Kidney (tissue), 14 donors: Measurements from ENCODE around the gene CAMKMT. TPM values are rescaled to one million over a fixed set of nuclear protein-coding genes. Genes with fewer than 3 reads are reported as not detected.

ENCODE experiments used
- DNase-seq, 5 donors: peaks; one replicate each; pipeline ENCODE4 v3.0.0-alpha.2; 2013 to 2020
- FAIRE-seq: peaks from 2 replicates; lab custom pipeline; 2012; peaks lifted over from hg19 to GRCh38; lab: Jason Lieb, UNC
- H3K27ac ChIP-seq, 2 donors: one replicate each; pipeline ENCODE4 v1.7.0; 2013; ENCODE audit warnings: low read depth in 2 of 2, low read length in 2 of 2, inconsistent platforms in 1 of 2
- H3K27me3 ChIP-seq: one replicate; pipeline ENCODE4 v1.7.1; 2013; ENCODE audit warnings: low read length, inconsistent platforms; ENCODE audit not compliant: control insufficient read depth, insufficient read depth
- H3K36me3 ChIP-seq, 3 donors: one replicate each; pipeline versions ENCODE4 v1.7.0 to v1.7.1; 2013; ENCODE audit warnings: low read length in 3 of 3, control low read depth in 1 of 3, inconsistent platforms in 1 of 3; ENCODE audit not compliant: insufficient read depth in 3 of 3, control insufficient read depth in 2 of 3
- H3K4me1 ChIP-seq, 3 donors: one replicate each; pipeline versions ENCODE4 v1.7.0 to v1.7.1; 2013; ENCODE audit warnings: low read length in 3 of 3, inconsistent platforms in 1 of 3, low read depth in 1 of 3; ENCODE audit not compliant: control insufficient read depth in 2 of 3, insufficient read depth in 2 of 3
- H3K4me3 ChIP-seq, 3 donors: one replicate each; pipeline versions ENCODE4 v1.7.0 to v1.8.1; 2013; ENCODE audit warnings: low read length in 3 of 3, control low read depth in 1 of 3, inconsistent platforms in 1 of 3
- H3K9ac ChIP-seq, 3 donors: one replicate each; pipeline versions ENCODE4 v1.7.0 to v1.7.1; 2013; ENCODE audit warnings: low read length in 3 of 3, control low read depth in 1 of 3, inconsistent platforms in 1 of 3
- H3K9me3 ChIP-seq, 3 donors: one replicate each; pipeline versions ENCODE4 v1.7.0 to v1.7.1; 2013; ENCODE audit warnings: low read length in 3 of 3, control low read depth in 1 of 3, inconsistent platforms in 1 of 3; ENCODE audit not compliant: control insufficient read depth in 2 of 3, insufficient read depth in 1 of 3
- intact Hi-C: fragments of 100-400 bp; cut with DNase I; formaldehyde crosslinking; loops from one replicate; pipeline ENCODE4 v1.11.1; 2022
- polyA plus RNA-seq: library from polyadenylated mRNA; stranded (reverse); fragments of 350-450 nt; fragmentation: Illumina TruSeq; extraction: RNeasy Lipid Tissue Mini Kit (QIAGEN cat#74804); gene quantifications from one replicate; pipeline ENCODE4 v1.2.3, GENCODE V29; 2014; ENCODE audit warnings: low read depth, low replicate concordance; ENCODE audit not compliant: insufficient read depth
- total RNA-seq: library from RNA; stranded (reverse); fragmentation: NEBNext Ultra II Directional; extraction: Animal tissue kit (Norgen Biotek cat#: 25700); gene quantifications from one replicate; pipeline ENCODE4 v1.2.1, GENCODE V29; 2021
- TF ChIP-seq, protein P1 (sequence below): IDR thresholded peaks from 3 replicates; pipeline ENCODE4 v1.5.1; 2012; ENCODE audit warnings: mild to moderate bottlenecking, moderate library complexity, borderline replicate concordance; ENCODE audit not compliant: insufficient read depth; ENCODE audit errors: extremely low read depth
- donor health status: control.
- donor health status: control.
- donor health status: control.
- donor health status: control.
- donor health status: control.
- donor health status: DM: yes; HTN: yes; CAD: no.
- donor health status: Normal renal cell carcinoma (clear cell type).

CAMKMT gene
- total and polyA plus RNA-seq, 2 donors from 2014 or later: 9.9 to 14.5 TPM

DNA sequence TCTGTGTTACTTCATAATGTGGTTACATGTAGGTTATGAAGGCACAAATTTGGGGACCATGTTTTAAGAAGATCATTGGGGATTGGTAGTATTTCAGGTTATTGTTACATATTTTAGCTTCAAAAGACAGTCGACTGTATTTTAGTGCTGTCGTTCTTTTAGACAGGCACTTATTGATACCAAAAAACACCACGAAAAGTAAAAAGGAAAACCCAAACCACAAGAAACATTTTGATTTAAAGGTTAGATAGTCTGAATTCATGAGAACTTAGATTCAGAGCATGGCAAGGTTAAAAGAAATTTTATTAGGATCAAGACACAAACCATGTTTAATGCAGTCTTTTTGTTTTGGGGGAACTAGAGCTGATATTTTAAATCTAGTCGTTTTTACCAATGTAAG lies 209.0 kb downstream of the CAMKMT start:
- TF ChIP-seq, protein P1, sequence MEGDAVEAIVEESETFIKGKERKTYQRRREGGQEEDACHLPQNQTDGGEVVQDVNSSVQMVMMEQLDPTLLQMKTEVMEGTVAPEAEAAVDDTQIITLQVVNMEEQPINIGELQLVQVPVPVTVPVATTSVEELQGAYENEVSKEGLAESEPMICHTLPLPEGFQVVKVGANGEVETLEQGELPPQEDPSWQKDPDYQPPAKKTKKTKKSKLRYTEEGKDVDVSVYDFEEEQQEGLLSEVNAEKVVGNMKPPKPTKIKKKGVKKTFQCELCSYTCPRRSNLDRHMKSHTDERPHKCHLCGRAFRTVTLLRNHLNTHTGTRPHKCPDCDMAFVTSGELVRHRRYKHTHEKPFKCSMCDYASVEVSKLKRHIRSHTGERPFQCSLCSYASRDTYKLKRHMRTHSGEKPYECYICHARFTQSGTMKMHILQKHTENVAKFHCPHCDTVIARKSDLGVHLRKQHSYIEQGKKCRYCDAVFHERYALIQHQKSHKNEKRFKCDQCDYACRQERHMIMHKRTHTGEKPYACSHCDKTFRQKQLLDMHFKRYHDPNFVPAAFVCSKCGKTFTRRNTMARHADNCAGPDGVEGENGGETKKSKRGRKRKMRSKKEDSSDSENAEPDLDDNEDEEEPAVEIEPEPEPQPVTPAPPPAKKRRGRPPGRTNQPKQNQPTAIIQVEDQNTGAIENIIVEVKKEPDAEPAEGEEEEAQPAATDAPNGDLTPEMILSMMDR: no peak
- no peaks in the 10 kb centered on the region for H3K4me1 ChIP-seq
- FAIRE-seq (no peak), DNase-seq (no peak)
- H3K9ac ChIP-seq: no peak overlapping the region
- H3K9me3 ChIP-seq: no peaks in the 10 kb centered on the region
- no peak overlapping the region for H3K4me3 ChIP-seq
- intact Hi-C loops: no loop called here
- H3K27me3 ChIP-seq: no peaks in the 10 kb centered on the region
- no peaks in the 10 kb centered on the region for H3K36me3 ChIP-seq
- H3K27ac ChIP-seq: no peak overlapping the region

DNA sequence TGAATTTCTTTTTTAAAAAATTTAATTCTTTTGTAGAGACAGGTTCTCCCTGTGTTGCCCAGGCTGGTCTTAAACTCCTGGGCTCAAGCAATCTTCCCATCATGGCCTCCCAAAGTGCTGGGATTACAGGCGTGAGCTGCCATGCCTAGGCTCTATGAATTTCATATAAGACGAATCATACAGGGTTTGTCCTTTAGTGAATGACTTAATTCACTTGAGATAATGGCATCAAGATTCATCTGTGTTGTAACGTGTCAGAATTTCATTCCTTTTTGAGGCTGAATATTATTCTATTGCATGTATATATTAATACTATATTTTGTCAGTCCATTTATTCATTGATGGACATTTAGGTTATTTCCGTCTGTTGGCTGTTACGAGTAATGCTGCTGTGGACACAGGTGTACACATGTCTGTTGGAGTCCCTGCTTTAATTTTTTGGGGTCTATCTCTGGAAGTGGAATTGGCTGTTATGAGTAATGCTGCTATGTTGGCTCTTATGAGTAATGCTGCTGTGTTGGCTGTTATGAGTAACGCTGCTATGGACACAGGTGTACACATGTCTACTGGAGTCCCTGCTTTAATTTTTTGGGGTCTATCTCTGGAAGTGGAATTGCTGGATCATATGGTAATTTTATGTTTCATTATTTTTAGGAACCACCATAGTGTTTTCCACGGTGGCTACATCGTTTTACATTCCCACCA lies 210.6 kb downstream of the CAMKMT start:
- DNase-seq: no peak
- Histone ChIP-seq H3K36me3 (no peaks in the 10 kb centered on the region), H3K4me3 (no peak overlapping the region), H3K9ac (no peak overlapping the region), H3K27ac (no peak overlapping the region), H3K4me1 (no peaks in the 10 kb centered on the region), H3K9me3 (no peaks in the 10 kb centered on the region), H3K27me3 (no peaks in the 10 kb centered on the region)
- FAIRE-seq: no peak
- TF ChIP-seq, protein P1: no peak
- intact Hi-C loops: no loop called here

DNA sequence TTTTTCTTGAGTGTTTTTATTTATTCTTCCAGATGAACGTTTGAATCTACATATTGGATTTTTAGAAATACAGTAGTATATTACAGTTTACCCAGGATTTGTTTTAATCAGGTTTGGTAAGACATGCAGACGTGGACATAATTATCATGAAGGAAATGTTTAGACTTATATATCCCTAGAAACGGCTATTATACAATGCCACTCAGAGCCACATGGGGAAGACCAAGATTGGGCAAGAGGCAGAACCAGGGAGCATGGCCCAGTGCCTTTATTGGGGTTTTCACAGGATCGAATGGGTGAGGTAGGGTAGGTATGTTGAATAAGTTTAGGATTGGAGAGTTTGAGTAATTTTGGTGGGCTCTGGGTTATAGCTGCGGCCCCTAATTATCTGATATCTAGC lies 212.2 kb downstream of the CAMKMT start:
- Histone ChIP-seq H3K27me3 (no peaks in the 10 kb centered on the region), H3K36me3 (no peaks in the 10 kb centered on the region), H3K27ac (no peak overlapping the region), H3K4me3 (no peak overlapping the region), H3K9me3 (no peaks in the 10 kb centered on the region), H3K4me1 (no peaks in the 10 kb centered on the region), H3K9ac (no peak overlapping the region)
- intact Hi-C loops: no loop called here
- TF ChIP-seq, protein P1: no peak
- DNase-seq: no peak
- FAIRE-seq: no peak
